ENCODE data around the gene KSR2.

Gene KSR2

GRCh38 chr12:117526757-117527478, 441.9 kb downstream of the KSR2 start:
- no peak for DNase-seq (ENCODE audit: low spot score)

GRCh38 chr12:117525766-117526165, 443.0 kb downstream of the KSR2 start:
- no peak for DNase-seq (ENCODE audit: low spot score)

- DNase-seq (ENCODE audit: low spot score) = no peak
Observed at GRCh38 chr12:117524806-117525205, 444.0 kb downstream of the KSR2 start.

- DNase-seq (ENCODE audit: low spot score) = no peak
Observed at GRCh38 chr12:117523971-117524370, 444.8 kb downstream of the KSR2 start.

- DNase-seq (ENCODE audit: low spot score) = no peak
Observed at GRCh38 chr12:117522559-117522958, 446.2 kb downstream of the KSR2 start.

- no peak for DNase-seq (ENCODE audit: low spot score)
Observed at GRCh38 chr12:117521867-117522266, 446.9 kb downstream of the KSR2 start.

- no peak for DNase-seq (ENCODE audit: low spot score)
Observed at GRCh38 chr12:117521346-117521745, 447.4 kb downstream of the KSR2 start.

- no peak for DNase-seq (ENCODE audit: low spot score)
Observed at GRCh38 chr12:117518594-117519270, 450.1 kb downstream of the KSR2 start.

GRCh38 chr12:117517219-117517739, 451.5 kb downstream of the KSR2 start:
- no peak for DNase-seq (ENCODE audit: low spot score)

- DNase-seq (ENCODE audit: low spot score) = no peak
Observed at GRCh38 chr12:117516034-117516433, 452.8 kb downstream of the KSR2 start.

GRCh38 chr12:117514016-117514415, 454.8 kb downstream of the KSR2 start:
- DNase-seq (ENCODE audit: low spot score) = no peak

- DNase-seq (ENCODE audit: low spot score) = no peak
Observed at GRCh38 chr12:117513353-117513752, 455.4 kb downstream of the KSR2 start.

- DNase-seq (ENCODE audit: low spot score) = no peak
Observed at GRCh38 chr12:117508468-117508867, 460.3 kb downstream of the KSR2 start.

- no peak for DNase-seq (ENCODE audit: low spot score)
Observed at GRCh38 chr12:117507548-117507947, 461.2 kb downstream of the KSR2 start.

GRCh38 chr12:117506333-117506732, 462.5 kb downstream of the KSR2 start:
- no peak for DNase-seq (ENCODE audit: low spot score)

- DNase-seq (ENCODE audit: low spot score) = no peak
Observed at GRCh38 chr12:117502633-117503032, 466.2 kb downstream of the KSR2 start.

GRCh38 chr12:117502233-117502632, 466.6 kb downstream of the KSR2 start:
- DNase-seq (ENCODE audit: low spot score) = no peak

GRCh38 chr12:117501076-117501869, 467.5 kb downstream of the KSR2 start:
- DNase-seq (ENCODE audit: low spot score) = no peak

- DNase-seq (ENCODE audit: low spot score) = no peak
Observed at GRCh38 chr12:117499759-117500485, 468.9 kb downstream of the KSR2 start.

GRCh38 chr12:117498880-117499279, 469.9 kb downstream of the KSR2 start:
- DNase-seq (ENCODE audit: low spot score) = no peak

- DNase-seq (ENCODE audit: low spot score) = no peak
Observed at GRCh38 chr12:117498256-117498655, 470.5 kb downstream of the KSR2 start.

- no peak for DNase-seq (ENCODE audit: low spot score)
Observed at GRCh38 chr12:117497407-117497806, 471.4 kb downstream of the KSR2 start.

Data from AG20443 (cell line).